UCSD-AML1 (cell line): ENCODE data around the gene TSPAN5.
"Not testable (repeated sequence)": the region's sequence is repeated elsewhere in the genome, so short reads cannot be mapped to it uniquely, and the experiment has no call there.

Experiments used
- DNase-seq: peaks from one replicate; lab custom pipeline; 2025; ENCODE audit not compliant: unreplicated experiment; lab: John Stamatoyannopoulos, UW

TSPAN5 gene

GRCh38 chr4:98503676-98504075 is 154.7 kb downstream of the TSPAN5 start:
- DNase-seq = no peak

GRCh38 chr4:98502624-98503023 is 155.8 kb downstream of the TSPAN5 start:
- no peak for DNase-seq

- no peak for DNase-seq
Measured at GRCh38 chr4:98502031-98502430, 156.4 kb downstream of the TSPAN5 start.

- DNase-seq = no peak
Measured at GRCh38 chr4:98501383-98501782, 157.0 kb downstream of the TSPAN5 start.

GRCh38 chr4:98498774-98499173 is 159.6 kb downstream of the TSPAN5 start:
- DNase-seq = no peak

- no peak for DNase-seq
Measured at GRCh38 chr4:98496152-98496845, 162.1 kb downstream of the TSPAN5 start.

- DNase-seq = no peak
Measured at GRCh38 chr4:98493296-98493695, 165.1 kb downstream of the TSPAN5 start.

GRCh38 chr4:98491899-98492559 is 166.4 kb downstream of the TSPAN5 start:
- no peak for DNase-seq

GRCh38 chr4:98490251-98490650 is 168.2 kb downstream of the TSPAN5 start:
- no peak for DNase-seq

GRCh38 chr4:98485816-98486345 is 172.5 kb downstream of the TSPAN5 start:
- no peak for DNase-seq

- DNase-seq = no peak
Measured at GRCh38 chr4:98484031-98484430, 174.4 kb downstream of the TSPAN5 start.

- no peak for DNase-seq
Measured at GRCh38 chr4:98482847-98483806, 175.3 kb downstream of the TSPAN5 start.

- DNase-seq = no peak
Measured at GRCh38 chr4:98482503-98482846, 175.9 kb downstream of the TSPAN5 start.

- DNase-seq = no peak
Measured at GRCh38 chr4:98481167-98481566, 177.2 kb downstream of the TSPAN5 start.

GRCh38 chr4:98480535-98480934 is 177.9 kb downstream of the TSPAN5 start:
- DNase-seq = no peak

- not testable (repeated sequence) for DNase-seq
Measured at GRCh38 chr4:98479590-98479989, 178.8 kb downstream of the TSPAN5 start.

GRCh38 chr4:98476891-98477290 is 181.5 kb downstream of the TSPAN5 start:
- no peak for DNase-seq

- no peak for DNase-seq
Measured at GRCh38 chr4:98474408-98474844, 184.0 kb downstream of the TSPAN5 start.

GRCh38 chr4:98473046-98473445 is 185.4 kb downstream of the TSPAN5 start:
- no peak for DNase-seq

- peak; percentile 19 for DNase-seq
Measured at GRCh38 chr4:98470831-98471230, 187.6 kb downstream of the TSPAN5 start.

- DNase-seq = no peak
Measured at GRCh38 chr4:98470366-98470765, 188.0 kb downstream of the TSPAN5 start.
